HG03108 (cell line): ENCODE data around the gene PDE7B.

Experiments used
- ATAC-seq: cut with Tn5 transposase; IDR thresholded peaks from one replicate; pipeline ENCODE4 v1.9.1; 2021; ENCODE audit warnings: moderate library complexity; ENCODE audit not compliant: unreplicated experiment

Gene PDE7B

GRCh38 chr6:136060052-136060451 lies 208.6 kb downstream of the PDE7B start:
- no peak for ATAC-seq

GRCh38 chr6:136060759-136061158 lies 209.3 kb downstream of the PDE7B start:
- no peak for ATAC-seq

GRCh38 chr6:136061701-136062100 lies 210.2 kb downstream of the PDE7B start:
- no peak for ATAC-seq

GRCh38 chr6:136063096-136063495 lies 211.6 kb downstream of the PDE7B start:
- no peak for ATAC-seq

- ATAC-seq: no peak
These were observed 214.5 kb downstream of the PDE7B start for GRCh38 chr6:136066005-136066404.

- ATAC-seq: no peak
These were observed 216.3 kb downstream of the PDE7B start for GRCh38 chr6:136067731-136068341.

GRCh38 chr6:136069119-136069518 lies 217.6 kb downstream of the PDE7B start:
- no peak for ATAC-seq

- ATAC-seq: no peak
These were observed 219.3 kb downstream of the PDE7B start for GRCh38 chr6:136070815-136071214.

- no peak for ATAC-seq
These were observed 221.2 kb downstream of the PDE7B start for GRCh38 chr6:136072691-136073090.

- ATAC-seq: no peak
These were observed 221.7 kb downstream of the PDE7B start for GRCh38 chr6:136073216-136073615.

GRCh38 chr6:136076496-136076895 lies 225.0 kb downstream of the PDE7B start:
- no peak for ATAC-seq

- no peak for ATAC-seq
These were observed 226.5 kb downstream of the PDE7B start for GRCh38 chr6:136077834-136078576.

- no peak for ATAC-seq
These were observed 228.4 kb downstream of the PDE7B start for GRCh38 chr6:136079701-136080565.

- ATAC-seq: no peak
These were observed 232.0 kb downstream of the PDE7B start for GRCh38 chr6:136083540-136083939.

- no peak for ATAC-seq
These were observed 232.9 kb downstream of the PDE7B start for GRCh38 chr6:136084403-136084802.

GRCh38 chr6:136085370-136086115 lies 234.0 kb downstream of the PDE7B start:
- ATAC-seq: no peak

- ATAC-seq: no peak
These were observed 235.2 kb downstream of the PDE7B start for GRCh38 chr6:136086686-136087085.

- ATAC-seq: no peak
These were observed 236.5 kb downstream of the PDE7B start for GRCh38 chr6:136087986-136088385.

- no peak for ATAC-seq
These were observed 237.2 kb downstream of the PDE7B start for GRCh38 chr6:136088693-136089092.

GRCh38 chr6:136089876-136090275 lies 238.4 kb downstream of the PDE7B start:
- ATAC-seq: no peak

GRCh38 chr6:136090929-136091328 lies 239.4 kb downstream of the PDE7B start:
- ATAC-seq: no peak
